GM12875 (cell line): ENCODE measurements around the gene GABRD.

Experiments used
- H3K4me3 ChIP-seq: one replicate; pipeline ENCODE4 v1.5.1; 2011; ENCODE audit warnings: low read depth, low read length, control low read depth
- CTCF ChIP-seq: IDR thresholded peaks from 2 replicates; pipeline ENCODE4 v1.5.1; 2011; ENCODE audit warnings: low read depth, mild to moderate bottlenecking, control low read depth, inconsistent platforms, low read length, moderate library complexity, borderline replicate concordance; ENCODE audit not compliant: insufficient read depth

Gene GABRD

GRCh38 chr1:2019571-2020309 is 595 bp downstream of the GABRD start:
- no peak for TF ChIP-seq CTCF
- no peak overlapping the region for H3K4me3 ChIP-seq

- no peak overlapping the region for H3K4me3 ChIP-seq
- TF ChIP-seq CTCF, result no peak
Observed at GRCh38 chr1:2020310-2020655, 1.1 kb downstream of the GABRD start.

GRCh38 chr1:2021550-2021949 is 2.4 kb downstream of the GABRD start:
- H3K4me3 ChIP-seq, result no peak overlapping the region
- no peak for TF ChIP-seq CTCF

GRCh38 chr1:2022063-2022770 is 3.1 kb downstream of the GABRD start:
- TF ChIP-seq CTCF, result no peak
- H3K4me3 ChIP-seq, result no peak overlapping the region

- TF ChIP-seq CTCF, result no peak
- H3K4me3 ChIP-seq, result no peak overlapping the region
Observed at GRCh38 chr1:2023187-2023586, 4.0 kb downstream of the GABRD start.

- H3K4me3 ChIP-seq, result no peak overlapping the region
Observed at GRCh38 chr1:2024451-2024850, 5.3 kb downstream of the GABRD start.

More at GRCh38 chr1:2024451-2024850, 5.3 kb downstream of the GABRD start:
- no peak for TF ChIP-seq CTCF
